ENCODE results near the gene ROBO4.

GRCh38 chr11:124886476-124886875 is 11.2 kb downstream of the ROBO4 start:
- TF ChIP-seq CTCF (conservative IDR thresholded peaks at IDR 0.05; ENCODE audit: low read length) (no peak), EZH2phosphoT487 (IDR thresholded peaks at IDR 0.05; ENCODE audit: borderline replicate concordance, low read depth, low read length) (no peak)

Measured in OCI-LY7 (cell line).